ENCODE data around the gene ALDH3B1.

Gene ALDH3B1

GRCh38 chr11:68022531-68022930 lies 12.4 kb downstream of the ALDH3B1 start:
- TF ChIP-seq ZFX (IDR thresholded peaks at IDR 0.05; ENCODE audit: borderline replicate concordance) (no peak), CTCF (IDR thresholded peaks at IDR 0.05) (no peak)
- no peak overlapping the region for H3K27ac ChIP-seq

GRCh38 chr11:68024508-68024907 lies 14.4 kb downstream of the ALDH3B1 start:
- no peak for TF ChIP-seq ZFX (IDR thresholded peaks at IDR 0.05; ENCODE audit: borderline replicate concordance)
- no peak for TF ChIP-seq CTCF (IDR thresholded peaks at IDR 0.05)
- H3K27ac ChIP-seq = no peak overlapping the region

GRCh38 chr11:68025047-68025446 lies 14.9 kb downstream of the ALDH3B1 start:
- no peak overlapping the region for H3K27ac ChIP-seq
- TF ChIP-seq CTCF (IDR thresholded peaks at IDR 0.05) (no peak; the same call in 1 of the 2 replicates), ZFX (IDR thresholded peaks at IDR 0.05; ENCODE audit: borderline replicate concordance) (no peak)

- no peak overlapping the region for H3K27ac ChIP-seq
- TF ChIP-seq ZFX (IDR thresholded peaks at IDR 0.05; ENCODE audit: borderline replicate concordance) (no peak), CTCF (IDR thresholded peaks at IDR 0.05) (no peak)
Measured at GRCh38 chr11:68026391-68027105, 16.4 kb downstream of the ALDH3B1 start.

- no peak for TF ChIP-seq CTCF (IDR thresholded peaks at IDR 0.05)
- no peak for TF ChIP-seq ZFX (IDR thresholded peaks at IDR 0.05; ENCODE audit: borderline replicate concordance)
- no peak overlapping the region for H3K27ac ChIP-seq
Measured at GRCh38 chr11:68027667-68028066, 17.5 kb downstream of the ALDH3B1 start.

- peak overlapping the region; percentile 80 for H3K27ac ChIP-seq
Measured at GRCh38 chr11:68028802-68029545, 18.8 kb downstream of the ALDH3B1 start.

More at GRCh38 chr11:68028802-68029545, 18.8 kb downstream of the ALDH3B1 start:
- TF ChIP-seq CTCF (IDR thresholded peaks at IDR 0.05) (no peak), ZFX (IDR thresholded peaks at IDR 0.05; ENCODE audit: borderline replicate concordance) (no peak)
